Measurements from ENCODE around the gene CLCF1.

Gene CLCF1

DNA sequence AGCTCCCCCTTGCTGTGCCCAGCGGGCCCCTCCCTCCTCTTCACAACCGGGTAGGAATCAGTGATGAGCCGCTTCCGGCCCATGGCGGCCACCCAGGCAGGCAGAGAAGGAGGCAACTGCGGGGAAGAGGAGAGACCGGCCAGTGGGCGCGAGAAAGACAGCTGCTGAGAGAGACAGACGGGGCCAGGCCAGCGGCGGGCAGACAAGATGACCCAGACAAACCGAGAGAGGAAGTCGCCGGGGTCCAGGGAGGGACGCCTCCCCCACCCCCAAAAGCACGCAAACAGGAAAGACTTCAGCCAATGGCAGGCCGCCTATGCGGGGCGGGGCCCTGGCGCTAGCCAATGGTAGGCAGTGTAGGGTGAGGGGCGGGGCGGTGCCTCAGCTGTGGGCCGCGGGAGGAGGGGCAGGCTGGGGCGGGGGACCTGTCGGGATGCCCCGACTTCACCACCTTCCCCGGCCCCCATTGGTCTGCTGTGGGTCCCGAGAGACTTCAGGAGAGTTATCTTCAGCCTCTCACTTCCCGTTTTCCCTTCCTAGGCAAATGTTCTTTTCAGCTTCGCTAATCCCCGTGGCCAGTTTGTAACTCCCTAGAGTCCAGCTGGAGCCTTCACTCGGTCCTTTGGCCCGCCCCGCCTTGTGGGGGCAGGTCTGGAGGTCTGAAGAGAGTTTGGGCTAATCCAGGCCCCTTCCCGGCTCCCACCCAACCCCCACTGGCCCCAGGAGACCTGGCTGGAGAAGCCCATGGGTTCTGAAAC lies 19.9 kb downstream of the CLCF1 start, which contains the start of gene POLD4:
Gene POLD4 (minus strand): TSS at position 230 of the 758 bp plus-strand sequence. CDS start 147 bp downstream, at position 83.
- TF ChIP-seq, protein P1, sequence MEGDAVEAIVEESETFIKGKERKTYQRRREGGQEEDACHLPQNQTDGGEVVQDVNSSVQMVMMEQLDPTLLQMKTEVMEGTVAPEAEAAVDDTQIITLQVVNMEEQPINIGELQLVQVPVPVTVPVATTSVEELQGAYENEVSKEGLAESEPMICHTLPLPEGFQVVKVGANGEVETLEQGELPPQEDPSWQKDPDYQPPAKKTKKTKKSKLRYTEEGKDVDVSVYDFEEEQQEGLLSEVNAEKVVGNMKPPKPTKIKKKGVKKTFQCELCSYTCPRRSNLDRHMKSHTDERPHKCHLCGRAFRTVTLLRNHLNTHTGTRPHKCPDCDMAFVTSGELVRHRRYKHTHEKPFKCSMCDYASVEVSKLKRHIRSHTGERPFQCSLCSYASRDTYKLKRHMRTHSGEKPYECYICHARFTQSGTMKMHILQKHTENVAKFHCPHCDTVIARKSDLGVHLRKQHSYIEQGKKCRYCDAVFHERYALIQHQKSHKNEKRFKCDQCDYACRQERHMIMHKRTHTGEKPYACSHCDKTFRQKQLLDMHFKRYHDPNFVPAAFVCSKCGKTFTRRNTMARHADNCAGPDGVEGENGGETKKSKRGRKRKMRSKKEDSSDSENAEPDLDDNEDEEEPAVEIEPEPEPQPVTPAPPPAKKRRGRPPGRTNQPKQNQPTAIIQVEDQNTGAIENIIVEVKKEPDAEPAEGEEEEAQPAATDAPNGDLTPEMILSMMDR (IDR thresholded peaks at IDR 0.05; ENCODE audit: insufficient read depth, low read length, missing control alignments), result no peak
- DNase-seq (ENCODE audit: low read depth, low spot score), result peak; percentile 77
- peak within 1 kb of the TSS; percentile 92 for H3K4me3 ChIP-seq (ENCODE audit: low read depth, low read length)
- ChIA-PET POLR2A (interaction anchor here (0.5 to 5.4 kb wide), 11 partner anchors 9 to 1018 kb away, joined by 3 to 76 read pairs (median 3); partner anchors contain the start of genes CLCF1 and RAD9A), CTCF (interaction anchor here (1.3 to 41.2 kb wide), 5 partner anchors 15 to 151 kb away, joined by 5 to 2108 read pairs (median 82); partner anchors contain the start of genes CLCF1, PITPNM1, PPP1CA and RAD9A)

DNA sequence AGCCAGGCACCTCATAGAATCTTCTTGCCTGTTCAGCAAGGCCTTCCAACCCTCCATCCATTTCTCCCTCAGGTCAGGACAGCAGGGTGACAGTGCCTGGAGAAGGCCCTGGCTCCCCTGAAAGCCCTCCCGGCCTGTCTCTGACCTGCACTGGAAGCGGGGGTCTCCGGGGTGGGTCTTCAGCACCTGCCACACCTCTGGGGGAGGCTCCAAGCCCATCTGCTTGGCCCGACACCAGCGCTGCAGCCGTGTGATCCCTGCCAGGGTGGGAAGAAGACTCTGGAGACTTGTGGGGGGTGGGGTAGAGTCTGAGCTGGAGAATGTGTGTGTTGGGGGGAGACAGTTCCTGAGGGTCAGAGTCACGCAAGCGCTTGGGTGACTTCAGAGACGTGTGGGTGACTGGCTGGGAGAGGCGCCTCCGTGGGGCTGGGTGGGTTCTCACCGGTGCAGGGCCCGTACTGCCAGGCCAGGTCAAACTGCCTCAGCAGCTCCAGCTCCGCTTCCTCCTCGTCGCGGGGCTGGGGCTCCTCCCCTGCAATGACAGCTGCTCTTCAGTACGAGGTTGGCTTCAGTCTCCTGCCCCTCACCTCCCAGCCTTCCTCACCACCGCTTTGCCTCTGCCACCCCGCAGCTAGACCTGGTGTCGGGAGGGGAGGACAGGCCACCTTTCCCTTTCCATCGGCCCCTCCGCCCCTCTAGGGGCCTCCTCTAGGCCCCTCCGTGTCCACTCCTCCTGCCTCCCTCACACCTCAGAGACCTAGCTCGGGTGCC lies 20.7 kb downstream of the CLCF1 start:
- H3K4me3 ChIP-seq (ENCODE audit: low read depth, low read length), result peak overlapping the region; percentile 92
- POLR2A ChIA-PET, result interaction anchor here (0.9 to 5.4 kb wide), 9 partner anchors 9 to 49 kb away, joined by 3 to 76 read pairs (median 6); partner anchors contain the start of genes CLCF1, PPP1CA and RAD9A
- TF ChIP-seq, protein P1 (IDR thresholded peaks at IDR 0.05; ENCODE audit: insufficient read depth, low read length, missing control alignments), result no peak
- CTCF ChIA-PET, result interaction anchor here (1.2 to 41.2 kb wide), 6 partner anchors 14 to 117 kb away, joined by 4 to 2108 read pairs (median 74); partner anchors contain the start of genes CLCF1, PPP1CA, RAD9A and TBC1D10C
- no peak for DNase-seq (ENCODE audit: low read depth, low spot score)

DNA sequence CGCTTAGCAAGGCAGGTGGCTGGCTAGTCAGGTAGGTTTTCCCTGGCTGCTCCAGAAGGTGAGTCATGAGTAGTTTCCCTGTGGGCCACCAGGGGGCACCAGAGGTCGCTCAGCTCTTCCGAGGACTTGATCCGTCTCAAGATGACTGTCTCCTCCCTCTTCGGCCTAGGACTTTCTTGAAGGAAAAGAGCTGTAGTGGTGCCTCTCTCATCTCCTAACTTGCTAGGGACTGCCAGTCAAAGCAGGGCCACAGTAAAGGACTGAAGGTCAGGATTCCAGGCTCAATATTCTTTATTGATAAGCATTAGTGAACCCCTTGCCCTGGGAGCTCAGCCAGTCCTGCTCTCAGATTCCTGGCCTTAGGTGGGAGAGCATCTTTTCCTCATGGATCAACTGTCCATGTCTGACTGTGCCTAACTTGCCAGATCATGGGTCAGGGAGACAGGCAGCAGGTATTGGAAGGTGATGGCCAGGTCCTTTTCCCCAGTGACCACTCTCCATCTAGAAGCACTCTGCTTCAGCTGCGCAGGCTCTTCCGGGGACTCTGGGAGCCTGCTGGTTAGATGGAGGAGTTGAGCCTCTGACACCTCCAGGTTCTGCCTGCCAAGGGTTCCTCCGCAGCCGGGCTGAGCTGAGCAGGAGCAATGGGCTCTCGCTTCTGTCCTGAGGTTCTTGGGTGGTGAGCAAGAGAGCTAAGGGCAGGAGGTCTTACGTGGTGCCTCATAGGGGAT lies 22.0 kb downstream of the CLCF1 start:
- DNase-seq (ENCODE audit: low read depth, low spot score), result no peak
- ChIA-PET CTCF (interaction anchor here (0.6 to 41.2 kb wide), 34 partner anchors 13 to 451 kb away, joined by 3 to 2108 read pairs (median 5); partner anchors contain the start of genes ANKRD13D, CDK2AP2, CLCF1 and GRK2), POLR2A (interaction anchor here (0.6 to 5.4 kb wide), 6 partner anchors 17 to 50 kb away, joined by 3 to 76 read pairs (median 4); partner anchors contain the start of genes CLCF1 and PPP1CA)
- TF ChIP-seq, protein P1 (IDR thresholded peaks at IDR 0.05; ENCODE audit: insufficient read depth, low read length, missing control alignments), result peak; percentile 88
- H3K4me3 ChIP-seq (ENCODE audit: low read depth, low read length), result peak overlapping the region; percentile 21

DNA sequence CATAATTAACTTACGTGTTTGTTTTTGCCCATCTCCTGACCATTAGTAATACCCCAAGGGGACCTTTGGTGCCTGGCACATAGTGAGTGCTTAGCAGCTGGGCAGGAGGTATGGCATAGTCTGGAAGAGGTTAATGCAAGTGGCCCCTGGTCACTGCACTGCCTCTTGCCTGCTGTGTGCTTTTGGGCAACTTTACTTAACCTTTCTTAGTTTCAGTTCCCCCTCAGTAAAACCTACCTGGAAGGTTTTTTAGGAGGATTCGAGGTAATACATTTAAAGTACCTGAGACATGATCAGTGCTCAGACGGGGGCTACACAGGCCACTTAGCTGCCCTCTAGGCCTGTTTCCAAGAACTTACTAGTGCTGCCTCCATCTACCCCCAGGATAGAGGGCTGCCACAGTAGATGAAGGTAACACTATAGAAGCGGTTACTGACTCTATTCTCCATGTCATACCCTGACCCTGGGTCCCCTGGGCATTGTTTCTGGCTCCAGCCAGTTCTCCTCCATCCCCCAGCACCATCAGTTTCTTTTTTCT lies 23.4 kb downstream of the CLCF1 start:
- no peak overlapping the region for H3K4me3 ChIP-seq (ENCODE audit: low read depth, low read length)
- no peak for DNase-seq (ENCODE audit: low read depth, low spot score)
- ChIA-PET POLR2A (no interaction called here), CTCF (interaction anchor here (0.9 to 41.2 kb wide), 9 partner anchors 12 to 233 kb away, joined by 3 to 2108 read pairs (median 7); partner anchors contain the start of genes CLCF1, GRK2, GSTP1 and PPP1CA)
- TF ChIP-seq, protein P1 (IDR thresholded peaks at IDR 0.05; ENCODE audit: insufficient read depth, low read length, missing control alignments), result no peak

DNA sequence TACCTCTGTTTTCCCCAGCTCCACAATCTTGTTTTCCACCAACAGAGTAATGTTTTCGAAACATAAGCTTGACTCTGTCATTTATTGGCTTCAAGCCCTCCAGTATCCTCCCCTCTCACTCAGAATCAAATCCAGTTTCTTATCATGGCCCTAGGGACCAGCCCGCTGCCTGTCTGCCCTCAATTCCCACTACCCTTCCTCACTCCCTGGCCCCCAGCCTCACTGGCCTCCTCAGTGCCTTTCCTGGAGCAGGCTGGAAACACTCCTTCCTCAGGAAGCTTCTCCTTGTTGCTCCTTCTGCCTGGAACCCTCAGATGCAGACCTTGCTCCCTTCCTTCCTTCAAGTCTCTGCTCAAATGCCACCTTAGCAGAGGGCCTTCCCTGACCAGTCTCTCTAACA lies 23.9 kb downstream of the CLCF1 start:
- no peak overlapping the region for H3K4me3 ChIP-seq (ENCODE audit: low read depth, low read length)
- no peak for DNase-seq (ENCODE audit: low read depth, low spot score)
- ChIA-PET CTCF (interaction anchor here (0.8 to 41.2 kb wide), 6 partner anchors 11 to 134 kb away, joined by 3 to 2108 read pairs (median 74); partner anchors contain the start of genes CLCF1, PPP1CA, RAD9A and TBC1D10C), POLR2A (interaction anchor here (0.6 kb wide), 1 partner anchor 125 kb away, joined by 3 read pairs; no protein-coding TSS in a partner anchor)
- TF ChIP-seq, protein P1 (IDR thresholded peaks at IDR 0.05; ENCODE audit: insufficient read depth, low read length, missing control alignments), result no peak
